HEK293 (cell line): ENCODE data around the gene CACNA1C.

ENCODE experiments used
- MYNN ChIP-seq: fragments of 450-650 bp; formaldehyde crosslinking; IDR thresholded peaks from 2 replicates; pipeline ENCODE4 v1.5.1; 2016; ENCODE audit warnings: missing biosample characterization, missing genetic modification characterization, borderline replicate concordance
- TCF7L2 ChIP-seq: IDR thresholded peaks from 2 replicates; pipeline ENCODE4 v1.6.1; 2011; ENCODE audit warnings: low read depth, mild to moderate bottlenecking, inconsistent platforms, low read length, moderate library complexity, borderline replicate concordance
- ZBTB1 ChIP-seq: fragments of 450-650 bp; formaldehyde crosslinking; IDR thresholded peaks from 2 replicates; pipeline ENCODE4 v1.5.1; 2016; ENCODE audit warnings: missing biosample characterization, missing genetic modification characterization
- ZNF324 ChIP-seq: fragments of 450-650 bp; formaldehyde crosslinking; IDR thresholded peaks from 2 replicates; pipeline ENCODE4 v1.5.1; 2016; ENCODE audit warnings: missing biosample characterization, missing genetic modification characterization
- ZNF416 ChIP-seq: fragments of 450-650 bp; formaldehyde crosslinking; IDR thresholded peaks from 2 replicates; pipeline ENCODE4 v1.5.1; 2016; ENCODE audit warnings: missing biosample characterization, missing genetic modification characterization
- ZNF473 ChIP-seq: fragments of 450-650 bp; formaldehyde crosslinking; IDR thresholded peaks from 2 replicates; pipeline ENCODE4 v1.5.1; 2017; ENCODE audit warnings: missing biosample characterization, missing genetic modification characterization
- ZNF585B ChIP-seq: fragments of 450-650 bp; formaldehyde crosslinking; IDR thresholded peaks from 2 replicates; pipeline ENCODE4 v1.5.1; 2016; ENCODE audit warnings: missing biosample characterization, missing genetic modification characterization
- TF ChIP-seq, protein P1 (sequence below): fragments of 450-650 bp; formaldehyde crosslinking; IDR thresholded peaks from 2 replicates; pipeline ENCODE4 v1.5.1; 2016; ENCODE audit warnings: missing biosample characterization, missing genetic modification characterization
- TF ChIP-seq, protein P2 (sequence below): fragments of 450-650 bp; formaldehyde crosslinking; IDR thresholded peaks from 2 replicates; pipeline ENCODE4 v1.5.1; 2016; ENCODE audit warnings: missing biosample characterization, missing genetic modification characterization

DNA sequence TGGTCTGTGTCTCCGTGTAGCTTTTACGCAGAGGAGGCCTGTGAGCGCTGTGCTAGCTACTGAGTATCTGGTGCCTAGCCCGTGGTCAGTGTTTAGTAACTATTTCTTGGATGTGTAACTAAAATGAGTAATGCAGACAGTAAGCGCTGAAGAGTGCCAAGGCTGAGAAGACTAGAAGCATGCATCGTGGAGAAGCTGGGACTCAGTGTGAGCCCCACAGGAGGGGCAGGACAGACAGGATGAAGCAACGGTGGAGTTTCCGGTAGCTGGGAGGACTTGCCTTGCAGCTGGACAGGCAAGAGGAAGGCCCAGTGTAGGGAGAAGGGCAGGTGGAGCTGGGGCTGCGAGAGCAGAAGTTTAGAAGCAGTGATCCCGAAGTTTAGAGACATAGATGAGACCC is 508.6 kb downstream of the CACNA1C start:
- TF ChIP-seq, protein P1, sequence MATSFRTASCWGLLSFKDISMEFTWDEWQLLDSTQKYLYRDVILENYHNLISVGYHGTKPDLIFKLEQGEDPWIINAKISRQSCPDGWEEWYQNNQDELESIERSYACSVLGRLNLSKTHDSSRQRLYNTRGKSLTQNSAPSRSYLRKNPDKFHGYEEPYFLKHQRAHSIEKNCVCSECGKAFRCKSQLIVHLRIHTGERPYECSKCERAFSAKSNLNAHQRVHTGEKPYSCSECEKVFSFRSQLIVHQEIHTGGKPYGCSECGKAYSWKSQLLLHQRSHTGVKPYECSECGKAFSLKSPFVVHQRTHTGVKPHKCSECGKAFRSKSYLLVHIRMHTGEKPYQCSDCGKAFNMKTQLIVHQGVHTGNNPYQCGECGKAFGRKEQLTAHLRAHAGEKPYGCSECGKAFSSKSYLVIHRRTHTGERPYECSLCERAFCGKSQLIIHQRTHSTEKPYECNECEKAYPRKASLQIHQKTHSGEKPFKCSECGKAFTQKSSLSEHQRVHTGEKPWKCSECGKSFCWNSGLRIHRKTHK (tag by site-specific recombination): no peak
- no peak for TF ChIP-seq MYNN (tag by site-specific recombination)
- TF ChIP-seq, protein P2, sequence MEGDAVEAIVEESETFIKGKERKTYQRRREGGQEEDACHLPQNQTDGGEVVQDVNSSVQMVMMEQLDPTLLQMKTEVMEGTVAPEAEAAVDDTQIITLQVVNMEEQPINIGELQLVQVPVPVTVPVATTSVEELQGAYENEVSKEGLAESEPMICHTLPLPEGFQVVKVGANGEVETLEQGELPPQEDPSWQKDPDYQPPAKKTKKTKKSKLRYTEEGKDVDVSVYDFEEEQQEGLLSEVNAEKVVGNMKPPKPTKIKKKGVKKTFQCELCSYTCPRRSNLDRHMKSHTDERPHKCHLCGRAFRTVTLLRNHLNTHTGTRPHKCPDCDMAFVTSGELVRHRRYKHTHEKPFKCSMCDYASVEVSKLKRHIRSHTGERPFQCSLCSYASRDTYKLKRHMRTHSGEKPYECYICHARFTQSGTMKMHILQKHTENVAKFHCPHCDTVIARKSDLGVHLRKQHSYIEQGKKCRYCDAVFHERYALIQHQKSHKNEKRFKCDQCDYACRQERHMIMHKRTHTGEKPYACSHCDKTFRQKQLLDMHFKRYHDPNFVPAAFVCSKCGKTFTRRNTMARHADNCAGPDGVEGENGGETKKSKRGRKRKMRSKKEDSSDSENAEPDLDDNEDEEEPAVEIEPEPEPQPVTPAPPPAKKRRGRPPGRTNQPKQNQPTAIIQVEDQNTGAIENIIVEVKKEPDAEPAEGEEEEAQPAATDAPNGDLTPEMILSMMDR (tag by site-specific recombination): no peak
- no peak for TF ChIP-seq ZBTB1 (tag by site-specific recombination)
- no peak for TF ChIP-seq ZNF416
- TF ChIP-seq ZNF585B (tag by site-specific recombination): no peak
- TF ChIP-seq TCF7L2: no peak
- no peak for TF ChIP-seq ZNF473 (tag by site-specific recombination)
- TF ChIP-seq ZNF324 (tag by site-specific recombination): no peak
